Measurements from ENCODE around the gene ZNF653. TPM values are rescaled to one million over a fixed set of nuclear protein-coding genes. Genes with fewer than 3 reads are reported as not detected.

ZNF653 gene
- total and polyA plus RNA-seq, 2 donors (not counting 1 experiment from before 2014, with no cell fraction given) = 24.2 to 26.2 TPM

DNA sequence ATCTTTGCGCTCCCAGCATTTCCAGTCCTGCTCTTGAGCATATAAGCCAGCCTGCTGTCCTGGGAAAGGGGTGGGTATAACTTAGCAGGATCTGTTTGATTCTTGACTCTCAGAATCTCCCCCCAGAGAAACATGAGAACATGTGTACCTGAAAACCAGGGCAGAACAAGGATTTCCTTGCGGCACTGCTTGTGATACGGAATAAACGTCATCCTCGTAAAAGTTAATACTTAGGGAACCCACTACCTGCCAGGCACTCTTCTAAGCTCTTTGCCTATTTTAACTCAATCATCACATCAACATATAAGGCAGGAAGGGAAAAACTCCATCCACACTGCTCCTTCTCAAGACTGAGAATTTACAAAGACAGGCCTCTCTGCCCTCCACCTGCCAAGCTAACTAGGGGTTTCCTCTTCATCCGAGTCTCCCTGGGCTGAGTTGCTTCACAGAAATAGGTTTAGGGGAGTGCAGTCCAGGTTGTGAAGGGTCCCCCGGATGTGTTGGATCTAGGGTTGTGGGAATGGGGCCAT, 1.1 kb downstream of the ZNF653 start:
- no peaks in the 10 kb centered on the region for H3K9me3 ChIP-seq (ENCODE audit: control extremely low read depth in 1 of 3, control insufficient read depth in 2 of 3, insufficient read depth in 1 of 3, low read length in 2 of 3)
- no peaks in the 10 kb centered on the region for H3K36me3 ChIP-seq (replicated peaks in 1 of 2; ENCODE audit: control extremely low read depth in 1 of 2, control insufficient read depth in 1 of 2, extremely low read depth in 1 of 2, insufficient read depth in 2 of 2, low read length in 1 of 2)
- H3K4me3 Mint-ChIP-seq = peak overlapping the region; percentile 87
- no peaks in the 10 kb centered on the region for H3K27me3 Mint-ChIP-seq
- DNase-seq (no peak), ATAC-seq (ENCODE audit: low read depth) (no peak)
- H3K4me1 Mint-ChIP-seq = peaks cover 13% of the 10 kb centered on the region
- peaks cover 9 to 13% of the 10 kb centered on the region in 2 donors for H3K4me1 ChIP-seq (ENCODE audit: control insufficient read depth in 2 of 2, insufficient read depth in 2 of 2, low read length in 2 of 2)
- peak overlapping the region; percentile 93 for H3K27ac Mint-ChIP-seq
- H3K27me3 ChIP-seq (replicated peaks in 1 of 4; ENCODE audit: control extremely low read depth in 1 of 4, control insufficient read depth in 3 of 4, insufficient read depth in 4 of 4, low read length in 3 of 4) = no peaks in the 10 kb centered on the region
- H3K4me3 ChIP-seq (ENCODE audit: control extremely low read depth in 1 of 5, extremely low read depth in 1 of 5, insufficient read depth in 1 of 5, low read depth in 2 of 5, low read length in 4 of 5) = peak overlapping the region in 4 of 5 experiments; percentile 62 to 98 (median 82)
- POLR2A ChIA-PET = no interaction called here
- H3K27ac ChIP-seq (ENCODE audit: low read length in 2 of 2) = peak overlapping the region; percentile 65 to 98
- peak overlapping the region; percentile 96 for H2AFZ ChIP-seq (ENCODE audit: insufficient read depth, low read depth, low read length, poor library complexity, severe bottlenecking)
- intact Hi-C loops (cut with micrococcal nuclease) = loop anchor here (1.0 to 2.0 kb wide), 7 partner anchors 22 to 1192 kb away; partner anchors contain the start of genes CCDC159, ECSIT, ELOF1 and FBXW9
- 70% methylated on average over 5 of the region's 7 CpGs for WGBS (ENCODE audit: insufficient coverage)
- peak overlapping the region; percentile 99 for H3K9ac ChIP-seq (ENCODE audit: low read length)
- H3K79me2 ChIP-seq (ENCODE audit: control insufficient read depth, insufficient read depth, low read length) = peaks cover 3% of the 10 kb centered on the region
- no peaks in the 10 kb centered on the region for H3K9me3 Mint-ChIP-seq (ENCODE audit: insufficient read depth)
- peak overlapping the region; percentile 98 for H3K4me2 ChIP-seq (replicated peaks; ENCODE audit: low read depth, low read length, poor library complexity, severe bottlenecking)
- TF ChIP-seq EZH2 (IDR thresholded peaks at IDR 0.05; ENCODE audit: borderline replicate concordance, insufficient read depth, low read depth, low read length, poor library complexity, severe bottlenecking) = no peak
- TF ChIP-seq, protein P1, sequence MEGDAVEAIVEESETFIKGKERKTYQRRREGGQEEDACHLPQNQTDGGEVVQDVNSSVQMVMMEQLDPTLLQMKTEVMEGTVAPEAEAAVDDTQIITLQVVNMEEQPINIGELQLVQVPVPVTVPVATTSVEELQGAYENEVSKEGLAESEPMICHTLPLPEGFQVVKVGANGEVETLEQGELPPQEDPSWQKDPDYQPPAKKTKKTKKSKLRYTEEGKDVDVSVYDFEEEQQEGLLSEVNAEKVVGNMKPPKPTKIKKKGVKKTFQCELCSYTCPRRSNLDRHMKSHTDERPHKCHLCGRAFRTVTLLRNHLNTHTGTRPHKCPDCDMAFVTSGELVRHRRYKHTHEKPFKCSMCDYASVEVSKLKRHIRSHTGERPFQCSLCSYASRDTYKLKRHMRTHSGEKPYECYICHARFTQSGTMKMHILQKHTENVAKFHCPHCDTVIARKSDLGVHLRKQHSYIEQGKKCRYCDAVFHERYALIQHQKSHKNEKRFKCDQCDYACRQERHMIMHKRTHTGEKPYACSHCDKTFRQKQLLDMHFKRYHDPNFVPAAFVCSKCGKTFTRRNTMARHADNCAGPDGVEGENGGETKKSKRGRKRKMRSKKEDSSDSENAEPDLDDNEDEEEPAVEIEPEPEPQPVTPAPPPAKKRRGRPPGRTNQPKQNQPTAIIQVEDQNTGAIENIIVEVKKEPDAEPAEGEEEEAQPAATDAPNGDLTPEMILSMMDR (IDR thresholded peaks at IDR 0.05) = no peak
- CTCF ChIA-PET = no interaction called here
- H4K20me1 ChIP-seq (ENCODE audit: control insufficient read depth, insufficient read depth, low read length, poor library complexity, severe bottlenecking) = no peaks in the 10 kb centered on the region

DNA sequence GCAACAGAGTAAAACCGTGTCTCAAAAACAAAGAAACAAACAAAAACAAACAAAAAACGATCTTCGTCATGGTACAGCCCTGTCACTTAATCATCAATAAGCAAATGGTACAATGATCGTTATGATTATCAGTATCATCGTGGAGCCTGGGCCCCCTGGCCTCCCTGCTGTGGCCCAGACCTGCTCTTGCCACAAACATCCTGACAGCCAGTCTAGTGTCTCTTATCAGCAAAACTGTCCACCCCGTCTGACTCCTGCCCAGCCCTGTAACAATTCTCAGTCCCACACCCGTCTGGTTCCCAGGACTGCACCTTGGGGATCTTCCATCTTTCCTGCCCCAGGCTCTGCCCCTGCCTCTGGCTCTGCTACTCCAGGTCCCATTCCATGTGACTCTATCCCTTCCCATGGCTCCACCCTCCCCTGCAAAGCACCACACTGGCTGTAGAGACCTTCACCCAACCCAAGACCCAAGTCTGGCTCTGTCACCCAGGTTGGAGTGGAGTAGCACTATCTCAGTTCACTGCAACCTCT, 5.7 kb downstream of the ZNF653 start:
- POLR2A ChIA-PET = no interaction called here
- no peak for DNase-seq
- Histone ChIP-seq H3K9me3 (ENCODE audit: control extremely low read depth in 1 of 3, control insufficient read depth in 2 of 3, insufficient read depth in 1 of 3, low read length in 2 of 3) (no peaks in the 10 kb centered on the region), H4K20me1 (ENCODE audit: control insufficient read depth, insufficient read depth, low read length, poor library complexity, severe bottlenecking) (no peaks in the 10 kb centered on the region), H3K4me3 (ENCODE audit: control extremely low read depth in 1 of 5, extremely low read depth in 1 of 5, insufficient read depth in 1 of 5, low read depth in 2 of 5, low read length in 4 of 5) (no peak overlapping the region), H3K27ac (ENCODE audit: low read length in 2 of 2) (no peak overlapping the region), H3K79me2 (ENCODE audit: control insufficient read depth, insufficient read depth, low read length) (peaks cover 3% of the 10 kb centered on the region), H3K36me3 (replicated peaks in 1 of 2; ENCODE audit: control extremely low read depth in 1 of 2, control insufficient read depth in 1 of 2, extremely low read depth in 1 of 2, insufficient read depth in 2 of 2, low read length in 1 of 2) (peaks cover 0 to 20% of the 10 kb centered on the region in 2 experiments), H2AFZ (ENCODE audit: insufficient read depth, low read depth, low read length, poor library complexity, severe bottlenecking) (no peak overlapping the region), H3K9ac (ENCODE audit: low read length) (no peak overlapping the region), H3K4me1 (ENCODE audit: control insufficient read depth in 2 of 2, insufficient read depth in 2 of 2, low read length in 2 of 2) (peaks cover 5 to 6% of the 10 kb centered on the region in 2 donors), H3K4me2 (replicated peaks; ENCODE audit: low read depth, low read length, poor library complexity, severe bottlenecking) (no peak overlapping the region), H3K27me3 (replicated peaks in 1 of 4; ENCODE audit: control extremely low read depth in 1 of 4, control insufficient read depth in 3 of 4, insufficient read depth in 4 of 4, low read length in 3 of 4) (no peaks in the 10 kb centered on the region)
- 92% methylated on average over 7 of the region's 7 CpGs for WGBS (ENCODE audit: insufficient coverage)
- ATAC-seq (ENCODE audit: low read depth) = no peak
- CTCF ChIA-PET = interaction anchor here (0.6 kb wide), 1 partner anchor 797 kb away, joined by 4 read pairs; no protein-coding TSS in a partner anchor
- Mint-ChIP-seq H3K27me3 (no peaks in the 10 kb centered on the region), H3K4me1 (peaks cover 5% of the 10 kb centered on the region), H3K4me3 (no peak overlapping the region), H3K27ac (no peak overlapping the region), H3K9me3 (ENCODE audit: insufficient read depth) (no peaks in the 10 kb centered on the region)
- TF ChIP-seq EZH2 (IDR thresholded peaks at IDR 0.05; ENCODE audit: borderline replicate concordance, insufficient read depth, low read depth, low read length, poor library complexity, severe bottlenecking) = no peak
- TF ChIP-seq, protein P1 (IDR thresholded peaks at IDR 0.05) = no peak
- intact Hi-C loops (cut with micrococcal nuclease) = no loop called here
